ENCODE measurements around the gene SLK. TPM values are rescaled to one million over a fixed set of nuclear protein-coding genes. Genes with fewer than 3 reads are reported as not detected.
A peak's percentile ranks its signal among the peaks of the same experiment; 100 is the strongest.

The SLK gene
- polyA plus RNA-seq (2013, experiment 1 of 2), result 14.4 TPM
- polyA plus RNA-seq (2013, experiment 2 of 2), result 14.8 TPM

DNA sequence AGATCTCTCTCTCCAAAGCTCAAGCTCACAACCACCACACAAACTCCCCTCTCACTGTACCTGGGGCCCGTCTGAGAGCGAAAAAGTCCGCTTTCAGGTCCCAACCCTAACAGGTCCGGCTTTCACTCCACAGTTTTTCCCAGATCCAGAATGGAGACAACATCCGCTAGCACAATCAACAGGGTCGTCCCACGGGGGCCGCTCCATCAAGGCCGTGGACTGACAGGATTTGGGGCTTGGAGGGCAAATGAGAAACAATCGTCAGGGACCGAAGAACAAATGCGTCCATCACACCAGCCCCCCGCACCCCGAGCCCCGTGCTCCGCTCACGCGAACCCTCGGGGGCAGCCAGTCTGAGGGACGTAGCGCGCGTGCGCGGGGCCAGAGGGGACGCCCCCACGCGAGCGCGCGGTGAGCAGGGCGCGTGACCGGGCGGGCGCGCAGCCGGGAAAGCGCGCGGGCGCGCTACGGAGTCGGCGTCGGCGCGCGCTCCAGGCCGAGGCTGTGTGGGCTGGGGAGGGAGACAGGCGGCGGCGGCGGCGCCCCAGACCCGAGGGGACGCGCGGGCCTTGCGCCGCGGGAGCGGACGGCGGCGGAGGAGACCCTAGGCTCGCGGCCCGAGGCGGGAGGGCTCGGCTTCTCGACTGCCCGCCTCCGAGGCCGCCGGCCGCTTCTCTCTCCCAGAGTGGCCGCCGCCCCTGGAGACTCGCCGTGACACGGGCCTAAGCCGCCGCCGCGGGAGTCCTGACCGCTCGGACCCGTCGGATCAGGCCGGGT is at the start of gene SLK:
TSS of gene SLK (plus strand) at position 470 of the 777 bp plus-strand sequence. CDS start 606 bp downstream, outside the sequence.
- Histone ChIP-seq H3K56ac (ENCODE audit: low read length) (peak within 1 kb of the TSS; percentile 91), H2BK120ac (ENCODE audit: low read depth, low read length) (peak within 1 kb of the TSS; percentile 29), H3K79me2 (ENCODE audit: control insufficient read depth, insufficient read depth, low read length) (no peaks in the 10 kb centered on the region), H2BK5ac (ENCODE audit: low read length) (no peak within 1 kb of the TSS), H2AK5ac (ENCODE audit: low read length) (no peak within 1 kb of the TSS), H3K79me1 (ENCODE audit: low read length) (no peaks in the 10 kb centered on the region), H3K27ac (ENCODE audit: low read depth, low read length) (peak within 1 kb of the TSS; percentile 9), H3K9ac (ENCODE audit: low read length) (peak within 1 kb of the TSS; percentile 56), H3K36me3 (ENCODE audit: control insufficient read depth, insufficient read depth, low read length) (no peaks in the 10 kb centered on the region), H3K23ac (ENCODE audit: low read length) (peak within 1 kb of the TSS; percentile 94), H2BK15ac (replicated peaks; ENCODE audit: low read depth) (no peak within 1 kb of the TSS), H3K18ac (ENCODE audit: low read length) (peak within 1 kb of the TSS; percentile 85), H3K4me2 (ENCODE audit: low read length) (peak within 1 kb of the TSS; percentile 94), H3K4ac (ENCODE audit: low read depth, low read length) (peak within 1 kb of the TSS; percentile 56), H4K8ac (ENCODE audit: low read depth, low read length) (no peak within 1 kb of the TSS), H3K27me3 (ENCODE audit: insufficient read depth, low read length, poor library complexity) (no peaks in the 10 kb centered on the region), H4K5ac (ENCODE audit: low read length) (no peak within 1 kb of the TSS), H3K4me3 (ENCODE audit: low read length) (peak within 1 kb of the TSS; percentile 30), H3K4me1 (ENCODE audit: control insufficient read depth, low read depth, low read length) (no peaks in the 10 kb centered on the region)
- peak; percentile 60 for DNase-seq
- WGBS (ENCODE audit: extremely low coverage, insufficient coverage, low lambda C conversion rate), result no CpG with 5 or more reads among the region's 92 CpGs

- Histone ChIP-seq H2BK5ac (ENCODE audit: low read length) (peak overlapping the region; percentile 83), H3K79me1 (ENCODE audit: low read length) (no peaks in the 10 kb centered on the region), H2BK15ac (replicated peaks; ENCODE audit: low read depth) (no peak overlapping the region), H3K18ac (ENCODE audit: low read length) (peak overlapping the region; percentile 57), H2AK5ac (ENCODE audit: low read length) (no peak overlapping the region), H3K23ac (ENCODE audit: low read length) (peak overlapping the region; percentile 100), H3K79me2 (ENCODE audit: control insufficient read depth, insufficient read depth, low read length) (no peaks in the 10 kb centered on the region), H4K8ac (ENCODE audit: low read depth, low read length) (no peak overlapping the region), H3K36me3 (ENCODE audit: control insufficient read depth, insufficient read depth, low read length) (no peaks in the 10 kb centered on the region), H3K27ac (ENCODE audit: low read depth, low read length) (peak overlapping the region; percentile 61), H3K4me2 (ENCODE audit: low read length) (peak overlapping the region; percentile 98), H3K56ac (ENCODE audit: low read length) (peak overlapping the region; percentile 99), H3K4me1 (ENCODE audit: control insufficient read depth, low read depth, low read length) (peaks cover 4% of the 10 kb centered on the region), H3K9ac (ENCODE audit: low read length) (peak overlapping the region; percentile 98), H4K5ac (ENCODE audit: low read length) (peak overlapping the region; percentile 82), H2BK120ac (ENCODE audit: low read depth, low read length) (no peak overlapping the region), H3K27me3 (ENCODE audit: insufficient read depth, low read length, poor library complexity) (no peaks in the 10 kb centered on the region), H3K4me3 (ENCODE audit: low read length) (peak overlapping the region; percentile 83), H3K4ac (ENCODE audit: low read depth, low read length) (peak overlapping the region; percentile 49)
- no CpG with 5 or more reads among the region's 29 CpGs for WGBS (ENCODE audit: extremely low coverage, insufficient coverage, low lambda C conversion rate)
- no peak for DNase-seq
These were observed 49.5 kb upstream of the SLK start for GRCh38 chr10:103917302-103918052.

- peak within 1 kb of the TSS; percentile 61 for H3K27ac ChIP-seq (ENCODE audit: low read depth, low read length)
- no peaks in the 10 kb centered on the region for H3K79me1 ChIP-seq (ENCODE audit: low read length)
- H2AK5ac ChIP-seq (ENCODE audit: low read length), result no peak within 1 kb of the TSS
- H3K4me3 ChIP-seq (ENCODE audit: low read length), result peak within 1 kb of the TSS; percentile 83
- no CpG with 5 or more reads among the region's 53 CpGs for WGBS (ENCODE audit: extremely low coverage, insufficient coverage, low lambda C conversion rate)
- peak within 1 kb of the TSS; percentile 82 for H4K5ac ChIP-seq (ENCODE audit: low read length)
- peak; percentile 99 for DNase-seq
- no peaks in the 10 kb centered on the region for H3K27me3 ChIP-seq (ENCODE audit: insufficient read depth, low read length, poor library complexity)
- peak within 1 kb of the TSS; percentile 83 for H2BK5ac ChIP-seq (ENCODE audit: low read length)
- no peak within 1 kb of the TSS for H4K8ac ChIP-seq (ENCODE audit: low read depth, low read length)
- H3K56ac ChIP-seq (ENCODE audit: low read length), result peak within 1 kb of the TSS; percentile 99
- H3K4me2 ChIP-seq (ENCODE audit: low read length), result peak within 1 kb of the TSS; percentile 98
- H3K4me1 ChIP-seq (ENCODE audit: control insufficient read depth, low read depth, low read length), result peaks cover 4% of the 10 kb centered on the region
- no peak within 1 kb of the TSS for H2BK15ac ChIP-seq (replicated peaks; ENCODE audit: low read depth)
- no peak within 1 kb of the TSS for H2BK120ac ChIP-seq (ENCODE audit: low read depth, low read length)
- no peaks in the 10 kb centered on the region for H3K79me2 ChIP-seq (ENCODE audit: control insufficient read depth, insufficient read depth, low read length)
- H3K23ac ChIP-seq (ENCODE audit: low read length), result peak within 1 kb of the TSS; percentile 100
- peak within 1 kb of the TSS; percentile 57 for H3K18ac ChIP-seq (ENCODE audit: low read length)
- H3K9ac ChIP-seq (ENCODE audit: low read length), result peak within 1 kb of the TSS; percentile 98
- H3K36me3 ChIP-seq (ENCODE audit: control insufficient read depth, insufficient read depth, low read length), result no peaks in the 10 kb centered on the region
- H3K4ac ChIP-seq (ENCODE audit: low read depth, low read length), result peak within 1 kb of the TSS; percentile 49
These were observed 48.7 kb upstream of the SLK start, which contains the start of gene STN1 for GRCh38 chr10:103918053-103918846. TSS of gene STN1 (minus strand) at chr10:103918184. CDS start at chr10:103917594, 590 bp downstream.

- Histone ChIP-seq H3K4me2 (ENCODE audit: low read length) (no peak overlapping the region), H3K4ac (ENCODE audit: low read depth, low read length) (no peak overlapping the region), H2BK15ac (replicated peaks; ENCODE audit: low read depth) (no peak overlapping the region), H3K4me1 (ENCODE audit: control insufficient read depth, low read depth, low read length) (peaks cover 4% of the 10 kb centered on the region), H3K56ac (ENCODE audit: low read length) (no peak overlapping the region), H2AK5ac (ENCODE audit: low read length) (no peak overlapping the region), H3K18ac (ENCODE audit: low read length) (no peak overlapping the region), H4K8ac (ENCODE audit: low read depth, low read length) (no peak overlapping the region), H3K9ac (ENCODE audit: low read length) (no peak overlapping the region), H3K23ac (ENCODE audit: low read length) (no peak overlapping the region), H3K27me3 (ENCODE audit: insufficient read depth, low read length, poor library complexity) (no peaks in the 10 kb centered on the region), H3K4me3 (ENCODE audit: low read length) (no peak overlapping the region), H3K36me3 (ENCODE audit: control insufficient read depth, insufficient read depth, low read length) (no peaks in the 10 kb centered on the region), H3K79me2 (ENCODE audit: control insufficient read depth, insufficient read depth, low read length) (no peaks in the 10 kb centered on the region), H3K79me1 (ENCODE audit: low read length) (no peaks in the 10 kb centered on the region), H4K5ac (ENCODE audit: low read length) (no peak overlapping the region), H2BK120ac (ENCODE audit: low read depth, low read length) (no peak overlapping the region), H3K27ac (ENCODE audit: low read depth, low read length) (no peak overlapping the region), H2BK5ac (ENCODE audit: low read length) (no peak overlapping the region)
- no CpG with 5 or more reads among the region's 1 CpG for WGBS (ENCODE audit: extremely low coverage, insufficient coverage, low lambda C conversion rate)
- DNase-seq, result no peak
These were observed 47.3 kb upstream of the SLK start for GRCh38 chr10:103919648-103920025.

DNA sequence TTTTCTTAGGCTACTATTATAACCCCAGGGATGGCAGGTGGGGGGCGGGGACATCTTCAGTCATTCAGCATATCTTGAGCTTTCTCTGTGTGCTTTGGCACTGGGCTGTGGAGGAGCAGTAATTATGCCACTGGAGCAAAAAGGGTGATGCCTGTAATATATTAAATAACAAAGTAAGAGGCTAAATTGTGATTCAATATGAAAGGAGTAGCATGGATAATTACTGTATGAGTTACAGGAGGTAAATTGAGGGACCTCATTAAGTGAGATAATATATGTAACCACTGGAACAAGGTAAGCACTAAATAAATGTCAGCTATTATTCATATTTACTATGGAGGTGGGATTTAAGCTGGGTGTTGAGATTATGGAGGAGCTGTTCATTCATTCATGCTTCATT is 45.7 kb upstream of the SLK start:
- Histone ChIP-seq H2BK15ac (replicated peaks; ENCODE audit: low read depth) (no peak overlapping the region), H3K79me2 (ENCODE audit: control insufficient read depth, insufficient read depth, low read length) (no peaks in the 10 kb centered on the region), H3K4me2 (ENCODE audit: low read length) (no peak overlapping the region), H3K4ac (ENCODE audit: low read depth, low read length) (no peak overlapping the region), H4K8ac (ENCODE audit: low read depth, low read length) (no peak overlapping the region), H3K36me3 (ENCODE audit: control insufficient read depth, insufficient read depth, low read length) (no peaks in the 10 kb centered on the region), H3K4me1 (ENCODE audit: control insufficient read depth, low read depth, low read length) (peaks cover 4% of the 10 kb centered on the region), H3K27me3 (ENCODE audit: insufficient read depth, low read length, poor library complexity) (no peaks in the 10 kb centered on the region), H3K27ac (ENCODE audit: low read depth, low read length) (no peak overlapping the region), H3K56ac (ENCODE audit: low read length) (no peak overlapping the region), H3K4me3 (ENCODE audit: low read length) (no peak overlapping the region), H3K18ac (ENCODE audit: low read length) (no peak overlapping the region), H3K9ac (ENCODE audit: low read length) (no peak overlapping the region), H3K79me1 (ENCODE audit: low read length) (no peaks in the 10 kb centered on the region), H2BK5ac (ENCODE audit: low read length) (no peak overlapping the region), H2BK120ac (ENCODE audit: low read depth, low read length) (no peak overlapping the region), H2AK5ac (ENCODE audit: low read length) (no peak overlapping the region), H4K5ac (ENCODE audit: low read length) (no peak overlapping the region), H3K23ac (ENCODE audit: low read length) (no peak overlapping the region)
- no peak for DNase-seq
- WGBS (ENCODE audit: extremely low coverage, insufficient coverage, low lambda C conversion rate), result no CpG with 5 or more reads among the region's 1 CpG

All from mesendoderm (in vitro differentiated cells).